Measurements from ENCODE around the gene CLDN12. TPM values are rescaled to one million over a fixed set of nuclear protein-coding genes. Genes with fewer than 3 reads are reported as not detected.

Gene CLDN12
- total and polyA plus RNA-seq, 2 of the 4 experiments (the other 2 are of a cell fraction): 33.4 to 46.4 TPM

GRCh38 chr7:90425376-90425775, 22.1 kb downstream of the CLDN12 start:
- H2BK120ac ChIP-seq (ENCODE audit: low read depth, low read length): no peak overlapping the region
- CTCF ChIA-PET: no interaction called here
- no peak overlapping the region for H3K23ac ChIP-seq (ENCODE audit: low read depth, low read length)
- no peaks in the 10 kb centered on the region for H3K27me3 ChIP-seq (ENCODE audit: control insufficient read depth, insufficient read depth, low read length)
- no peak overlapping the region for H3K4ac ChIP-seq (ENCODE audit: low read depth, low read length)
- H3K27ac ChIP-seq (ENCODE audit: insufficient read depth, low read length): no peak overlapping the region
- WGBS, 2 experiments (ENCODE audit: extremely low coverage in 2 of 2, insufficient read length in 1 of 2): no CpG with 5 or more reads among the region's 2 CpGs
- no peak overlapping the region for H3K4me3 ChIP-seq (ENCODE audit: insufficient read depth, low read depth, low read length)
- H2BK20ac ChIP-seq (ENCODE audit: low read depth, low read length): no peak overlapping the region
- H3K4me1 ChIP-seq (ENCODE audit: control insufficient read depth, insufficient read depth, low read length): no peaks in the 10 kb centered on the region
- H2AK5ac ChIP-seq (ENCODE audit: low read depth, low read length): no peak overlapping the region
- H3K4me2 ChIP-seq (ENCODE audit: low read depth, low read length): no peak overlapping the region
- no peaks in the 10 kb centered on the region for H3K79me1 ChIP-seq (ENCODE audit: low read depth in 1 of 2, low read length in 2 of 2)
- DNase-seq (peak; percentile 21), ATAC-seq (ENCODE audit: low read depth) (no peak)
- H3K56ac ChIP-seq (ENCODE audit: extremely low read depth, insufficient read depth, low read length): no peak overlapping the region
- no peak overlapping the region for H2BK15ac ChIP-seq (ENCODE audit: low read depth, low read length)
- in situ Hi-C loops (cut with MboI; ENCODE audit: low sequenced_read_pairs): no loop called here
- BruUV-seq (replicated peaks): no TSS peak
- H3K36me3 ChIP-seq (ENCODE audit: control insufficient read depth, insufficient read depth, low read length): no peaks in the 10 kb centered on the region
- POLR2A ChIA-PET (ENCODE audit: unreplicated experiment): no interaction called here
- TF ChIP-seq MXI1 (IDR thresholded peaks at IDR 0.05; ENCODE audit: borderline replicate concordance, low read depth, low read length) (no peak), NFE2L2 (IDR thresholded peaks at IDR 0.05; ENCODE audit: low read depth, low read length) (no peak), RCOR1 (IDR thresholded peaks at IDR 0.05; ENCODE audit: insufficient replicate concordance, low read length) (no peak), SMC3 (IDR thresholded peaks at IDR 0.05; ENCODE audit: low read depth, low read length) (no peak), CTCF (conservative IDR thresholded peaks at IDR 0.05; ENCODE audit: low read depth, low read length) (no peak), USF2 (IDR thresholded peaks at IDR 0.05; ENCODE audit: low read depth, low read length) (no peak), ELK1 (IDR thresholded peaks at IDR 0.05; ENCODE audit: borderline replicate concordance, low read depth, low read length) (no peak), CEBPB (IDR thresholded peaks at IDR 0.05; ENCODE audit: low read depth, low read length) (no peak), RFX5 (IDR thresholded peaks at IDR 0.05; ENCODE audit: low read depth, low read length) (no peak), POLR2A (IDR thresholded peaks at IDR 0.05; ENCODE audit: low read depth, low read length) (no peak), BHLHE40 (IDR thresholded peaks at IDR 0.05; ENCODE audit: low read depth, low read length) (no peak), FOS (IDR thresholded peaks at IDR 0.05; ENCODE audit: low read depth, low read length) (no peak), MAFK (IDR thresholded peaks at IDR 0.05; ENCODE audit: low read depth, low read length) (no peak), MAZ (IDR thresholded peaks at IDR 0.05; ENCODE audit: borderline replicate concordance, low read depth, low read length) (no peak), CHD1 (IDR thresholded peaks at IDR 0.05; ENCODE audit: low read depth, low read length) (no peak), RAD21 (IDR thresholded peaks at IDR 0.05; ENCODE audit: low read length) (no peak)
- H4K20me1 ChIP-seq (ENCODE audit: insufficient read depth, low read length): no peaks in the 10 kb centered on the region
- intact Hi-C loops (cut with micrococcal nuclease): no loop called here
- no peak overlapping the region for H4K8ac ChIP-seq (ENCODE audit: low read depth in 2 of 2, low read length in 2 of 2)
- no peak overlapping the region for H3K14ac ChIP-seq (replicated peaks; ENCODE audit: low read depth, low read length)
- no peaks in the 10 kb centered on the region for H3K9me1 ChIP-seq (ENCODE audit: insufficient read depth, low read length)
- H4K91ac ChIP-seq (ENCODE audit: insufficient read depth, low read depth, low read length): no peak overlapping the region
- H2AK9ac ChIP-seq (replicated peaks; ENCODE audit: low read depth, low read length, poor library complexity): no peak overlapping the region
- no peak overlapping the region for H2AFZ ChIP-seq (replicated peaks; ENCODE audit: low read length, poor library complexity)
- no peak overlapping the region for H4K5ac ChIP-seq (ENCODE audit: low read depth, low read length)
- H2BK5ac ChIP-seq (ENCODE audit: low read depth, low read length, poor library complexity, severe bottlenecking): no peak overlapping the region
- no peak overlapping the region for H3K9ac ChIP-seq (ENCODE audit: low read depth, low read length)
- no peak overlapping the region for H3K18ac ChIP-seq (ENCODE audit: low read depth, low read length)
- dilution Hi-C loops (cut with HindIII; ENCODE audit: low sequenced_read_pairs, unreplicated experiment): no loop called here
- no peaks in the 10 kb centered on the region for H3K9me3 ChIP-seq (ENCODE audit: control insufficient read depth, insufficient read depth, low read length)

All from IMR-90 (cell line).